Esophagus squamous epithelium (tissue), 4 donors: ENCODE measurements around the gene GPR18.

ENCODE experiments used
- POLR2A ChIP-seq, 4 donors: fragments of 450-650 bp; IDR thresholded peaks; one replicate each; pipeline ENCODE4 v1.6.1; 2017; ENCODE audit warnings: antibody characterized with exemption in 4 of 4, mild to moderate bottlenecking in 4 of 4, moderate library complexity in 3 of 4
- TF ChIP-seq, protein P1 (sequence below), 6 experiments: fragments of 450-650 bp in 4 of 6; fragments of 200-600 bp in 2 of 6; sonication (generic) in 2 of 6; IDR thresholded peaks; one replicate each; pipeline ENCODE4 v1.5.1; 2016 to 2019; ENCODE audit warnings: antibody characterized with exemption in 6 of 6, mild to moderate bottlenecking in 4 of 6, moderate library complexity in 4 of 6

DNA sequence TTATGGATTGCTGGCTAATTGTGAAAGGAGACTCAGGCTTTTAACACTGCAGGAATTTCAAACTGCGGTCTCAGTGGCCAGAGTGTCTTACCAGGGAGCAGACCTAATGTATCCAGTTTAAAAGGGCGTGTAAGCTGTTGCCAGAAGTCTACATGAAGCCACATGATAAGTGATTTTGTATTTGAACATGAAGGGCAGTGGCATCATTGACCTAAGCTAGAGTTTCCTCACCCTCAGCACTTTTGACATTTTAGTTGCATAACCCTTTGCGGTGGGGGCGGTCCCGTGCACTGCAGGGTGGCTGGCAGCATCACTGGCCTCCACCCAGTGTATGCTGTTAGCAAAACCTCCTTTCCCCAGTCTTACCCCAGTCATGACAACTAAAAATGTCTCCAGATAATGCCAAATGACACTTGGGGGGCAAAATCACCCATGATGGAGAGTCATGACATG is 23.7 kb upstream of the GPR18 start:
- TF ChIP-seq, protein P1, sequence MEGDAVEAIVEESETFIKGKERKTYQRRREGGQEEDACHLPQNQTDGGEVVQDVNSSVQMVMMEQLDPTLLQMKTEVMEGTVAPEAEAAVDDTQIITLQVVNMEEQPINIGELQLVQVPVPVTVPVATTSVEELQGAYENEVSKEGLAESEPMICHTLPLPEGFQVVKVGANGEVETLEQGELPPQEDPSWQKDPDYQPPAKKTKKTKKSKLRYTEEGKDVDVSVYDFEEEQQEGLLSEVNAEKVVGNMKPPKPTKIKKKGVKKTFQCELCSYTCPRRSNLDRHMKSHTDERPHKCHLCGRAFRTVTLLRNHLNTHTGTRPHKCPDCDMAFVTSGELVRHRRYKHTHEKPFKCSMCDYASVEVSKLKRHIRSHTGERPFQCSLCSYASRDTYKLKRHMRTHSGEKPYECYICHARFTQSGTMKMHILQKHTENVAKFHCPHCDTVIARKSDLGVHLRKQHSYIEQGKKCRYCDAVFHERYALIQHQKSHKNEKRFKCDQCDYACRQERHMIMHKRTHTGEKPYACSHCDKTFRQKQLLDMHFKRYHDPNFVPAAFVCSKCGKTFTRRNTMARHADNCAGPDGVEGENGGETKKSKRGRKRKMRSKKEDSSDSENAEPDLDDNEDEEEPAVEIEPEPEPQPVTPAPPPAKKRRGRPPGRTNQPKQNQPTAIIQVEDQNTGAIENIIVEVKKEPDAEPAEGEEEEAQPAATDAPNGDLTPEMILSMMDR (IDR thresholded peaks at IDR 0.05): no peak
- TF ChIP-seq POLR2A (IDR thresholded peaks at IDR 0.05): peak in 1 of 4 donors; percentile 48
